GM12865 (cell line): Measurements from ENCODE around the gene MAGI1.

Source experiments
- DNase-seq: peaks from one replicate; pipeline ENCODE4 v3.0.0; 2010; ENCODE audit warnings: low read depth
- H3K4me3 ChIP-seq: 2 replicates; pipeline ENCODE4 v1.5.1; 2011; ENCODE audit warnings: mild to moderate bottlenecking, low read depth, low read length, control low read depth
- TF ChIP-seq, protein P1 (sequence below): IDR thresholded peaks from 2 replicates; pipeline ENCODE4 v1.5.1; 2011; ENCODE audit warnings: low read length, control low read depth, low read depth, inconsistent platforms; ENCODE audit not compliant: insufficient read depth; ENCODE audit errors: missing control alignments

Gene MAGI1

DNA sequence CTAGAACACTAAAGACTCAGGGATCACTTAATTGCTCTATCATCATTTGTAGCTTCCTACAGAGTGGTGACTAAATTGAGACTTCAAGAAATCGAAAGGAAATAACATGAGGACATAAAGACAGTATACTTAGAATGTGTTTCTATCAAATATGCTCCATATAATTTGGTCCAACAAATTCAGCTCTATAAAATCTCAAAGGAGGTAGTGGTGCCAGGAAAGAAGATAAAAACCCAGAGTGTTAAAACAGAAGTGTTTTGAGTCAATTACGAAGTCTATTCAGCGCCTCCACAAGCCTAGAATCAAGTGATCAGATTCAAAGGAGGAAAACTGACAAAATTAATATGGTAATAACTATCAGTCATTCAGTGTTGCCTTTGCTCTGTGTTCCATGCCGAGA is 22.9 kb downstream of the MAGI1 start:
- DNase-seq, result no peak
- H3K4me3 ChIP-seq, result no peak overlapping the region
- TF ChIP-seq, protein P1, sequence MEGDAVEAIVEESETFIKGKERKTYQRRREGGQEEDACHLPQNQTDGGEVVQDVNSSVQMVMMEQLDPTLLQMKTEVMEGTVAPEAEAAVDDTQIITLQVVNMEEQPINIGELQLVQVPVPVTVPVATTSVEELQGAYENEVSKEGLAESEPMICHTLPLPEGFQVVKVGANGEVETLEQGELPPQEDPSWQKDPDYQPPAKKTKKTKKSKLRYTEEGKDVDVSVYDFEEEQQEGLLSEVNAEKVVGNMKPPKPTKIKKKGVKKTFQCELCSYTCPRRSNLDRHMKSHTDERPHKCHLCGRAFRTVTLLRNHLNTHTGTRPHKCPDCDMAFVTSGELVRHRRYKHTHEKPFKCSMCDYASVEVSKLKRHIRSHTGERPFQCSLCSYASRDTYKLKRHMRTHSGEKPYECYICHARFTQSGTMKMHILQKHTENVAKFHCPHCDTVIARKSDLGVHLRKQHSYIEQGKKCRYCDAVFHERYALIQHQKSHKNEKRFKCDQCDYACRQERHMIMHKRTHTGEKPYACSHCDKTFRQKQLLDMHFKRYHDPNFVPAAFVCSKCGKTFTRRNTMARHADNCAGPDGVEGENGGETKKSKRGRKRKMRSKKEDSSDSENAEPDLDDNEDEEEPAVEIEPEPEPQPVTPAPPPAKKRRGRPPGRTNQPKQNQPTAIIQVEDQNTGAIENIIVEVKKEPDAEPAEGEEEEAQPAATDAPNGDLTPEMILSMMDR, result no peak

GRCh38 chr3:66014651-66015050 is 24.1 kb downstream of the MAGI1 start:
- TF ChIP-seq, protein P1, result no peak
- DNase-seq, result no peak
- H3K4me3 ChIP-seq, result no peak overlapping the region

GRCh38 chr3:66014056-66014455 is 24.7 kb downstream of the MAGI1 start:
- TF ChIP-seq, protein P1, result no peak
- DNase-seq, result no peak
- H3K4me3 ChIP-seq, result no peak overlapping the region

GRCh38 chr3:66012711-66013110 is 26.0 kb downstream of the MAGI1 start:
- TF ChIP-seq, protein P1, result no peak

DNA sequence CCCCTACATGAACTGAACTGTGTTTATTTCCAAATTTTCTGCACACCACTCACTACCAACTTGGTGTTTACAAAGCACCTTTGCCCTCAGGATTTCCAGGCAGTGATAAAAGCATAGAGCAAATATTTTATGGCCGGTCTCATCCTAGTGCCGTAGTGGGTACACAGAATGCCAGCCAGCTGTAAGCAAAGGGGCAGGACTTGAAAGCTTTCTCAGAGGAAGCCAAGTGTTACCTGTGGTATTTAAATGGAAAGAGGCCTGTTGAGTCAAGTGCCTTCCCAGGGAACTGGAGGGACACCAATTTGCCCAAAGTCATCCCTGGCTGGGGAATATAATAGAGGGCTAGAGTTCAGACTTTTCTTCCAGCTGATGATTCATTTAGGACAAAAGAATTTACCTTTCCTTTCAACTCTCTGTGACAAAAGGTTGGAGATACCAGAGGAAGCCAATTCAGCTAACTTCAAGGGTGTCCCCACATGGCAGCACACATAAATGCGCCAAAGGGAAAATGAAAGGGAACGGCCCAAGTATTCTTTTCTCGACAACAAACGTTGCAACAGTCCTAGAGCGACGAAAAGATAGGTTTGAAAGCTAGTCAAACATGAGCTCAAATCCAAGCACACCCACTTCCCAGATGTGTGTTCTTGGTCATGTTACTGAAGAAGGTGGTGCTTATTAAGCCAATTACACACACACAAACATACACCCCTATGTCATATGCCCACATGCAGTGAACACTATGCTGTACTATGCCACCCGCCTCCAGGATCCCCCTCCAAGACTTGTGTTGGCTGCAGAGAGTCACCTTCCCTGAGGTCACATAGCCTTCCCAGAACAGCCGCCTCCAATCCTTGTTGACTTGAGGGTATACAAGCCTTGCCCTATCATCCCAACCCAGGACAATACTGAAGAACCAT is 27.7 kb downstream of the MAGI1 start:
- no peak overlapping the region for H3K4me3 ChIP-seq
- DNase-seq, result no peak
- TF ChIP-seq, protein P1, result no peak

More at GRCh38 chr3:66012711-66013110, 26.0 kb downstream of the MAGI1 start:
- DNase-seq, result no peak
- no peak overlapping the region for H3K4me3 ChIP-seq

GRCh38 chr3:66010348-66010738 is 28.4 kb downstream of the MAGI1 start:
- TF ChIP-seq, protein P1, result no peak
- no peak for DNase-seq

More at GRCh38 chr3:66010348-66010738, 28.4 kb downstream of the MAGI1 start:
- no peak overlapping the region for H3K4me3 ChIP-seq
